ENCODE data around the gene MAPKAP1. TPM values are rescaled to one million over a fixed set of nuclear protein-coding genes. Genes with fewer than 3 reads are reported as not detected.
A peak's percentile ranks its signal among the peaks of the same experiment; 100 is the strongest.

MAPKAP1 gene
- total RNA-seq, 1 donor from 2014 or later, result 62.9 TPM

GRCh38 chr9:125747053-125747764 is 40.2 kb upstream of the MAPKAP1 start, which contains the start of gene PBX3:
Gene PBX3, plus strand, starts transcription at chr9:125747373.
- Mint-ChIP-seq H3K27ac (peak within 1 kb of the TSS; percentile 94), H3K9me3 (no peaks in the 10 kb centered on the region), H3K27me3 (ENCODE audit: low read depth) (no peaks in the 10 kb centered on the region), H3K4me1 (peaks cover 36% of the 10 kb centered on the region), H3K4me3 (peak within 1 kb of the TSS; percentile 93), H3K36me3 (peaks cover 2% of the 10 kb centered on the region)
- TF ChIP-seq CTCF (IDR thresholded peaks at IDR 0.05; ENCODE audit: unreplicated experiment), result no peak
- DNase-seq (ENCODE audit: low spot score in 2 of 2, unreplicated experiment in 2 of 2), result peak; percentile 48 to 69

GRCh38 chr9:125746774-125747052 is 39.7 kb upstream of the MAPKAP1 start:
- peaks cover 31% of the 10 kb centered on the region for H3K4me1 Mint-ChIP-seq
- H3K4me3 Mint-ChIP-seq, result no peak overlapping the region
- no peak for TF ChIP-seq CTCF (IDR thresholded peaks at IDR 0.05; ENCODE audit: unreplicated experiment)

GRCh38 chr9:125746017-125746773 is 39.2 kb upstream of the MAPKAP1 start:
- DNase-seq (ENCODE audit: low spot score in 2 of 2, unreplicated experiment in 2 of 2), result peak; percentile 82 to 89
- H3K27ac Mint-ChIP-seq, result peak overlapping the region; percentile 88
- peaks cover 26% of the 10 kb centered on the region for H3K4me1 Mint-ChIP-seq
- H3K27me3 Mint-ChIP-seq (ENCODE audit: low read depth), result peaks cover 3% of the 10 kb centered on the region
- H3K36me3 Mint-ChIP-seq, result peaks cover 2% of the 10 kb centered on the region
- peak overlapping the region; percentile 89 for H3K4me3 Mint-ChIP-seq
- TF ChIP-seq CTCF (IDR thresholded peaks at IDR 0.05; ENCODE audit: unreplicated experiment), result no peak
- no peaks in the 10 kb centered on the region for H3K9me3 Mint-ChIP-seq

More at GRCh38 chr9:125746774-125747052, 39.7 kb upstream of the MAPKAP1 start:
- no peak for DNase-seq (ENCODE audit: low spot score in 2 of 2, unreplicated experiment in 2 of 2)
- Mint-ChIP-seq H3K27ac (no peak overlapping the region), H3K9me3 (no peaks in the 10 kb centered on the region), H3K27me3 (ENCODE audit: low read depth) (peaks cover 1% of the 10 kb centered on the region), H3K36me3 (peaks cover 2% of the 10 kb centered on the region)

DNA sequence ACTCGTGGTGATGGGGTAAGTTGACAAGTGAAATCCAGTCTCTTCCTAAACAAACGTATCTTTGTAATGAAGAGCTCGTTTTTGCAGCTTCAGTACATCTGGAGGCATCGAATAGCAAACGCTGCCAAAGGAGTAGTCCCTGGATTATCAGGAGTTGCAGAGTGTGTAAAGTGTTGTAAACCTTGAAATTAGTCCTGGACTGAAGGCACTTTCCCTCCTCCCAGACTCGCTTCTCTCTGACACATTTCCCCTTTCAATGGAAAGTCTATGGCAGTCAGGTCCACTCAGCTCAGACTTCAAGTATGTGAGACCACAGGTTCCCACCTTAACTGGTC is 38.6 kb upstream of the MAPKAP1 start:
- H3K27me3 Mint-ChIP-seq (ENCODE audit: low read depth), result peaks cover 3% of the 10 kb centered on the region
- H3K36me3 Mint-ChIP-seq, result peaks cover 2% of the 10 kb centered on the region
- DNase-seq (ENCODE audit: low spot score in 2 of 2, unreplicated experiment in 2 of 2), result no peak
- H3K9me3 Mint-ChIP-seq, result no peaks in the 10 kb centered on the region
- H3K4me3 Mint-ChIP-seq, result peak overlapping the region; percentile 89
- peaks cover 23% of the 10 kb centered on the region for H3K4me1 Mint-ChIP-seq
- no peak overlapping the region for H3K27ac Mint-ChIP-seq
- no peak for TF ChIP-seq CTCF (IDR thresholded peaks at IDR 0.05; ENCODE audit: unreplicated experiment)

- peak overlapping the region; percentile 89 for H3K4me3 Mint-ChIP-seq
- no peak for TF ChIP-seq CTCF (IDR thresholded peaks at IDR 0.05; ENCODE audit: unreplicated experiment)
- H3K27me3 Mint-ChIP-seq (ENCODE audit: low read depth), result peaks cover 3% of the 10 kb centered on the region
- no peak for DNase-seq (ENCODE audit: low spot score in 2 of 2, unreplicated experiment in 2 of 2)
- no peaks in the 10 kb centered on the region for H3K9me3 Mint-ChIP-seq
- peaks cover 17% of the 10 kb centered on the region for H3K4me1 Mint-ChIP-seq
- peaks cover 2% of the 10 kb centered on the region for H3K36me3 Mint-ChIP-seq
- no peak overlapping the region for H3K27ac Mint-ChIP-seq
Measured at GRCh38 chr9:125745018-125745417, 38.0 kb upstream of the MAPKAP1 start.
